Astrocyte (in vitro differentiated cells and primary cell): Measurements from ENCODE around the gene TMEM203. TPM values are rescaled to one million over a fixed set of nuclear protein-coding genes. Genes with fewer than 3 reads are reported as not detected.

ENCODE experiments used
- DNase-seq: peaks from one replicate; pipeline ENCODE4 v3.0.0-alpha.2; 2010; ENCODE audit warnings: low read depth
- FAIRE-seq: peaks from 2 replicates; lab custom pipeline; 2011; peaks lifted over from hg19 to GRCh38; lab: Jason Lieb, UNC
- H2AFZ ChIP-seq: 2 replicates; pipeline ENCODE4 v1.6.0; 2012; ENCODE audit warnings: low read depth, low read length, inconsistent platforms
- H3K27ac ChIP-seq: 2 replicates; pipeline ENCODE4 v1.5.1; 2011; ENCODE audit warnings: low read depth, low read length, inconsistent platforms
- H3K27me3 ChIP-seq: 2 replicates; pipeline ENCODE4 v1.6.0; 2011; ENCODE audit warnings: low read length, inconsistent platforms; ENCODE audit not compliant: insufficient read depth
- H3K36me3 ChIP-seq: 2 replicates; pipeline ENCODE4 v1.5.1; 2011; ENCODE audit warnings: low read length, inconsistent platforms; ENCODE audit not compliant: insufficient read depth
- H3K4me1 ChIP-seq: 2 replicates; pipeline ENCODE4 v1.5.1; 2011; ENCODE audit warnings: low read length, inconsistent platforms; ENCODE audit not compliant: insufficient read depth
- H3K4me2 ChIP-seq: 2 replicates; pipeline ENCODE4 v1.6.0; 2012; ENCODE audit warnings: low read length, inconsistent platforms
- H3K4me3 ChIP-seq: 2 replicates; pipeline ENCODE4 v1.5.1; 2011; ENCODE audit warnings: low read depth, mild to moderate bottlenecking, low read length, inconsistent platforms; ENCODE audit not compliant: insufficient read depth
- H3K79me2 ChIP-seq: 2 replicates; pipeline ENCODE4 v1.6.0; 2012; ENCODE audit warnings: mild to moderate bottlenecking, low read length, inconsistent platforms; ENCODE audit not compliant: insufficient read depth
- H3K9ac ChIP-seq: 2 replicates; pipeline ENCODE4 v1.6.0; 2012; ENCODE audit warnings: mild to moderate bottlenecking, low read length, inconsistent platforms
- H3K9me3 ChIP-seq: 2 replicates; pipeline ENCODE4 v1.5.1; 2012; ENCODE audit warnings: low read depth, mild to moderate bottlenecking, low read length, inconsistent platforms; ENCODE audit not compliant: insufficient read depth
- H4K20me1 ChIP-seq: 2 replicates; pipeline ENCODE4 v1.6.0; 2012; ENCODE audit warnings: low read length, inconsistent platforms; ENCODE audit not compliant: insufficient read depth
- H3K27ac Mint-ChIP-seq: one replicate; pipeline ENCODE4 v1.8.0; 2021; ENCODE audit warnings: mild to moderate bottlenecking, mixed read lengths; ENCODE audit not compliant: unreplicated experiment
- H3K27me3 Mint-ChIP-seq: one replicate; pipeline ENCODE4 v1.8.0; 2021; ENCODE audit warnings: low read depth, mixed read lengths; ENCODE audit not compliant: unreplicated experiment
- H3K36me3 Mint-ChIP-seq: one replicate; pipeline ENCODE4 v1.8.0; 2021; ENCODE audit warnings: low read depth, mixed read lengths; ENCODE audit not compliant: unreplicated experiment
- H3K4me1 Mint-ChIP-seq: one replicate; pipeline ENCODE4 v1.8.0; 2021; ENCODE audit warnings: low read depth, mixed read lengths; ENCODE audit not compliant: unreplicated experiment
- H3K4me3 Mint-ChIP-seq: one replicate; pipeline ENCODE4 v1.8.0; 2021; ENCODE audit warnings: mild to moderate bottlenecking, moderate library complexity, mixed read lengths; ENCODE audit not compliant: unreplicated experiment
- H3K9me3 Mint-ChIP-seq: one replicate; pipeline ENCODE4 v1.8.0; 2021; ENCODE audit warnings: mild to moderate bottlenecking, mixed read lengths; ENCODE audit not compliant: unreplicated experiment
- EZH2 ChIP-seq: IDR thresholded peaks from 2 replicates; pipeline ENCODE4 v1.6.1; 2012; ENCODE audit warnings: mild to moderate bottlenecking, low read length, inconsistent platforms; ENCODE audit not compliant: insufficient read depth
- total RNA-seq: library from RNA; stranded (reverse); gene quantifications from 2 replicates; pipeline ENCODE4 v1.2.1, GENCODE V29; 2021
- TF ChIP-seq, protein P1 (sequence below): IDR thresholded peaks from 2 replicates; pipeline ENCODE4 v1.5.1; 2011; ENCODE audit warnings: low read depth, mild to moderate bottlenecking, inconsistent platforms, low read length, moderate library complexity; ENCODE audit not compliant: insufficient read depth

The TMEM203 gene
- total RNA-seq, 1 donor from 2014 or later = 28.7 TPM

DNA sequence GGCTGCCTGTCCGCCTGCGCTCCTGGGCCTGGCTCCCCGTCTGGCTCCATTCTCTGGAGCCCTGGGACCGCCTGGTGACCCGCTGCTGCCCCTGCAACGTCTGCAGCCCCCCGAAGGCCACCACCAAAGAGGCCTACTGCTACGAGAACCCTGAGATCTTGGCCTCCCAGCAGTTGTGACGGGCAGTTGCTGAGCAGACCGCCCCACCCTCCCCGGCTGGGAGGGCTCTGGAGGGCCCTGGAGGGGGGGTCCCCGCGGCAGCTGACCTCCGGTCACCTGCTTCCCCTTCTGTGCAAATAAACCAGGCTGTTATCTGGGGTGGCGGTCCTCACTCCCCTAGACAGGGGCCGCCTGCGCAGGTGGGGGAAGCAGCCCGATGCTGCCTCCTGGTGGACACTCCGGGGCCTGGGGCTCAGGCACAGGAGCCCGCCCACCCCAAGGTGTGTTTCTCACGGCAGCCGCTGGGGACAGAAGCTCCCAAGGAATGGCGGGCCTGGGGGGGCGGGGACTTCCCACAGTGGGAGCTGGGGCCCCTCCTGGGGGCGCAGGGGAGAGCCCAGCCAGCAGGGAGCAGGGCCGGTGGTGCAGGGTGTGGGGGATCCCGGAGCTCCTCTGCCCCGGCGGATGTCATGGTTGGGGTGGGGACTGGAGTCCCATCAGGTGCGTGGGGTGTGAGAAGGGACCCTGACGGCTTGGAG is 30.9 kb upstream of the TMEM203 start:
- H3K36me3 Mint-ChIP-seq = no peaks in the 10 kb centered on the region
- FAIRE-seq (no peak), DNase-seq (peak; percentile 25)
- peaks cover 21% of the 10 kb centered on the region for H3K79me2 ChIP-seq
- H3K4me1 ChIP-seq = peaks cover 7% of the 10 kb centered on the region
- no peak overlapping the region for H3K4me3 Mint-ChIP-seq
- H3K27me3 Mint-ChIP-seq = no peaks in the 10 kb centered on the region
- no peak overlapping the region for H3K4me3 ChIP-seq
- no peaks in the 10 kb centered on the region for H3K9me3 Mint-ChIP-seq
- peak overlapping the region; percentile 54 for H3K4me2 ChIP-seq
- H3K4me1 Mint-ChIP-seq = peaks cover 1% of the 10 kb centered on the region
- no peak overlapping the region for H3K27ac Mint-ChIP-seq
- no peaks in the 10 kb centered on the region for H3K9me3 ChIP-seq
- H3K36me3 ChIP-seq = no peaks in the 10 kb centered on the region
- H2AFZ ChIP-seq = no peak overlapping the region
- H4K20me1 ChIP-seq = peaks cover 24% of the 10 kb centered on the region
- no peaks in the 10 kb centered on the region for H3K27me3 ChIP-seq
- H3K9ac ChIP-seq = no peak overlapping the region
- TF ChIP-seq, protein P1, sequence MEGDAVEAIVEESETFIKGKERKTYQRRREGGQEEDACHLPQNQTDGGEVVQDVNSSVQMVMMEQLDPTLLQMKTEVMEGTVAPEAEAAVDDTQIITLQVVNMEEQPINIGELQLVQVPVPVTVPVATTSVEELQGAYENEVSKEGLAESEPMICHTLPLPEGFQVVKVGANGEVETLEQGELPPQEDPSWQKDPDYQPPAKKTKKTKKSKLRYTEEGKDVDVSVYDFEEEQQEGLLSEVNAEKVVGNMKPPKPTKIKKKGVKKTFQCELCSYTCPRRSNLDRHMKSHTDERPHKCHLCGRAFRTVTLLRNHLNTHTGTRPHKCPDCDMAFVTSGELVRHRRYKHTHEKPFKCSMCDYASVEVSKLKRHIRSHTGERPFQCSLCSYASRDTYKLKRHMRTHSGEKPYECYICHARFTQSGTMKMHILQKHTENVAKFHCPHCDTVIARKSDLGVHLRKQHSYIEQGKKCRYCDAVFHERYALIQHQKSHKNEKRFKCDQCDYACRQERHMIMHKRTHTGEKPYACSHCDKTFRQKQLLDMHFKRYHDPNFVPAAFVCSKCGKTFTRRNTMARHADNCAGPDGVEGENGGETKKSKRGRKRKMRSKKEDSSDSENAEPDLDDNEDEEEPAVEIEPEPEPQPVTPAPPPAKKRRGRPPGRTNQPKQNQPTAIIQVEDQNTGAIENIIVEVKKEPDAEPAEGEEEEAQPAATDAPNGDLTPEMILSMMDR = peak; percentile 71
- TF ChIP-seq EZH2 = no peak
- H3K27ac ChIP-seq = no peak overlapping the region

DNA sequence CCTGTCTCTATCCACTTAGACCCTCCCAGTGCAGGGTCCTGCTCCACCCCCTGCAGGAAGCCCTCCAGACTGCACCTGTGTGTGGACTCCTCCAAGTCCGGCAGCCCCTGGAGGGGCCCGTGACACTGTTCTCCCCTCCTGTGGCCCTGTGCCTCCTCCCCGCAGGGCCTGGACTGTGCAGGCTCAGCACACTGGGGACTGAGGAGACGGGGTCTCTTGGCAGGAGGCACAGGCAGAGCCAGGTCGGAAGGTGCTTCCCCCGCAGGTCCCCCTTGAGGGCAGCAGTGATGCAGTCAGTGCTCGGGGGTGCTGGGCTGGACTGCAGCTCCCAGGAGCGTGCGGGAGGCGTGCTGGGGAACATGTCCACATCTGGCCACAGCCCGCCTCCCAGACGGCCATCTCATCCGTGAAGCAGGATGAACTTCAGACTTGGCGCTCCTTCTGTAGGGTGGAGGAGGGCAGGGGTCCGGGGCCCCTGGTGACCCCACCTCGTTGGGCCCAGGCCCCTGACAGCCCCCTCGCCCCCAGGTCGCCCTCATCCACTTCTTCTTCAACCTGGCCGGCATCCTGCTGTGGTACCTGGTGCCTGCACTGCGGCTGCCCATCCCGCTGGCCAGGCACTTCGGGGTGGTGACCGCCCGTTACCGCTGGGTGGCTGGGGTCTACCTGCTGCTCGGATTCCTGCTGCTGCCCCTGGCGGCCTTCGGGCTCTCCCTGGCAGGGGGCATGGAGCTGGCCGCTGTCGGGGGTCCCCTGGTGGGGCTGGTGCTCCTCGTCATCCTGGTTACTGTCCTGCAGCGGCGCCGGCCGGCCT is 30.2 kb upstream of the TMEM203 start:
- H3K27me3 ChIP-seq = no peaks in the 10 kb centered on the region
- no peak overlapping the region for H3K4me2 ChIP-seq
- H3K9me3 ChIP-seq = no peaks in the 10 kb centered on the region
- H3K4me3 ChIP-seq = no peak overlapping the region
- Mint-ChIP-seq H3K36me3 (no peaks in the 10 kb centered on the region), H3K27me3 (no peaks in the 10 kb centered on the region), H3K4me1 (peaks cover 1% of the 10 kb centered on the region), H3K9me3 (no peaks in the 10 kb centered on the region), H3K4me3 (peak overlapping the region; percentile 27), H3K27ac (no peak overlapping the region)
- H4K20me1 ChIP-seq = peaks cover 24% of the 10 kb centered on the region
- no peak for DNase-seq
- no peak for TF ChIP-seq EZH2
- TF ChIP-seq, protein P1 = no peak
- H3K36me3 ChIP-seq = no peaks in the 10 kb centered on the region
- no peak overlapping the region for H3K27ac ChIP-seq
- H3K4me1 ChIP-seq = peaks cover 7% of the 10 kb centered on the region
- no peak for FAIRE-seq
- H3K9ac ChIP-seq = no peak overlapping the region
- H3K79me2 ChIP-seq = peaks cover 21% of the 10 kb centered on the region
- no peak overlapping the region for H2AFZ ChIP-seq
